ENCODE data around the gene CATSPER4. TPM values are rescaled to one million over a fixed set of nuclear protein-coding genes. Genes with fewer than 3 reads are reported as not detected.

Gene CATSPER4
- total RNA-seq, 1 experiment from 2014 or later = not detected

DNA sequence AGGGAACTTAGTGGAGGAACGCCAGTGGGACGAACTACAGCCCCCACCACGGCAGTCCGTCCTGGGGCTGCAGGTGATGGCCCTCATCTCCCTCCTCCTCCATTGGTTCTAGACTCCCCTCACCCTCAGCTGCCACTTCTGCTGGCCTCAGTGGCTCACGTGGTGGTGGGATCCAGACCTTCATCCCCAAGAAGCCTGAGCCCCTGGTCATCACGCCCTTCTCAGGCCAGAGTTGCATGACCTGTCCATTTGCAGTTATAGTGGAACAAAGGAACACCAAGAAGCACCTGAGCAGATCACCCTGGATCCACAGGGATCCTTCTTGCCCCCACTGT, 44.5 kb upstream of the CATSPER4 start:
- no peak overlapping the region for H3T11ph ChIP-seq (ENCODE audit: low read length)
- H3K27me3 ChIP-seq (ENCODE audit: insufficient read depth, low read length) = peaks cover 1% of the 10 kb centered on the region; the same call in 1 of the 2 replicates
- no peak overlapping the region for H4K91ac ChIP-seq (ENCODE audit: insufficient read length, low read depth, low read length)
- no peak for DNase-seq
- H3K4me1 Mint-ChIP-seq = no peaks in the 10 kb centered on the region
- no peaks in the 10 kb centered on the region for H3K36me3 Mint-ChIP-seq (ENCODE audit: insufficient read depth in 1 of 3, low read depth in 3 of 3)
- H3K23me2 ChIP-seq (ENCODE audit: insufficient read length, low read depth, low read length, poor library complexity, severe bottlenecking) = no peaks in the 10 kb centered on the region
- H3K79me2 ChIP-seq (ENCODE audit: insufficient read depth, low read length) = no peaks in the 10 kb centered on the region
- H2BK12ac ChIP-seq (ENCODE audit: insufficient read length, low read depth, low read length) = no peak overlapping the region
- no peak overlapping the region for H3K18ac ChIP-seq (ENCODE audit: insufficient read length, low read depth, low read length)
- H3K9me3 Mint-ChIP-seq = no peaks in the 10 kb centered on the region
- no peak overlapping the region for H3K56ac ChIP-seq (ENCODE audit: insufficient read length, low read depth, low read length)
- no peak overlapping the region for H3K4me2 ChIP-seq (ENCODE audit: insufficient read depth, insufficient read length, low read length)
- H2BK20ac ChIP-seq (ENCODE audit: low read depth, low read length, poor library complexity, severe bottlenecking) = no peak overlapping the region
- H2BK15ac ChIP-seq (ENCODE audit: low read depth, low read length) = no peak overlapping the region
- H3K4me1 ChIP-seq (ENCODE audit: insufficient read depth, low read length) = 0 out of 2 replicates have a peak, but pooled peaks cover 2% of the 10 kb centered on the region
- WGBS (ENCODE audit: extremely low coverage, insufficient read length, low lambda C conversion rate) = no CpG with 5 or more reads among the region's 6 CpGs
- no peak overlapping the region; the same call in 1 of the 2 replicates for H3K14ac ChIP-seq (ENCODE audit: insufficient read depth, low read length)
- H2BK5ac ChIP-seq (ENCODE audit: insufficient read length, low read length) = no peak overlapping the region
- TF ChIP-seq, protein P1, sequence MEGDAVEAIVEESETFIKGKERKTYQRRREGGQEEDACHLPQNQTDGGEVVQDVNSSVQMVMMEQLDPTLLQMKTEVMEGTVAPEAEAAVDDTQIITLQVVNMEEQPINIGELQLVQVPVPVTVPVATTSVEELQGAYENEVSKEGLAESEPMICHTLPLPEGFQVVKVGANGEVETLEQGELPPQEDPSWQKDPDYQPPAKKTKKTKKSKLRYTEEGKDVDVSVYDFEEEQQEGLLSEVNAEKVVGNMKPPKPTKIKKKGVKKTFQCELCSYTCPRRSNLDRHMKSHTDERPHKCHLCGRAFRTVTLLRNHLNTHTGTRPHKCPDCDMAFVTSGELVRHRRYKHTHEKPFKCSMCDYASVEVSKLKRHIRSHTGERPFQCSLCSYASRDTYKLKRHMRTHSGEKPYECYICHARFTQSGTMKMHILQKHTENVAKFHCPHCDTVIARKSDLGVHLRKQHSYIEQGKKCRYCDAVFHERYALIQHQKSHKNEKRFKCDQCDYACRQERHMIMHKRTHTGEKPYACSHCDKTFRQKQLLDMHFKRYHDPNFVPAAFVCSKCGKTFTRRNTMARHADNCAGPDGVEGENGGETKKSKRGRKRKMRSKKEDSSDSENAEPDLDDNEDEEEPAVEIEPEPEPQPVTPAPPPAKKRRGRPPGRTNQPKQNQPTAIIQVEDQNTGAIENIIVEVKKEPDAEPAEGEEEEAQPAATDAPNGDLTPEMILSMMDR (conservative IDR thresholded peaks at IDR 0.05) = no peak
- H2AK5ac ChIP-seq (ENCODE audit: insufficient read length, low read length) = no peak overlapping the region
- H3K27ac Mint-ChIP-seq = no peak overlapping the region
- no peak overlapping the region for H3K4ac ChIP-seq (ENCODE audit: low read depth, low read length)
- H2BK120ac ChIP-seq (ENCODE audit: low read depth, low read length, poor library complexity, severe bottlenecking) = no peak overlapping the region
- H3K79me1 ChIP-seq (ENCODE audit: insufficient read depth, low read depth, low read length, poor library complexity, severe bottlenecking) = no peaks in the 10 kb centered on the region
- H3K27me3 Mint-ChIP-seq (ENCODE audit: low read depth) = peaks cover 79% of the 10 kb centered on the region
- H3K4me3 Mint-ChIP-seq = no peak overlapping the region
- H3K9ac ChIP-seq (ENCODE audit: extremely low read depth, insufficient read length, low read length) = no peak overlapping the region
- H3K23ac ChIP-seq (ENCODE audit: insufficient read length, low read depth, low read length) = no peak overlapping the region
- no peak overlapping the region for H3K27ac ChIP-seq (ENCODE audit: insufficient read length, low read depth, low read length)
- no peak overlapping the region for H4K5ac ChIP-seq (ENCODE audit: insufficient read length, low read depth, low read length)
- no peaks in the 10 kb centered on the region for H3K9me3 ChIP-seq (ENCODE audit: control insufficient read depth, low read depth, low read length)
- H4K20me1 ChIP-seq (ENCODE audit: control insufficient read depth, insufficient read depth, insufficient read length) = no peaks in the 10 kb centered on the region
- no peak overlapping the region for H2AFZ ChIP-seq (ENCODE audit: low read length)
- H4K8ac ChIP-seq (replicated peaks; ENCODE audit: insufficient read length, low read depth, low read length) = no peak overlapping the region
